GM23338 (cell line): ENCODE results near the gene NDST1. TPM values are rescaled to one million over a fixed set of nuclear protein-coding genes. Genes with fewer than 3 reads are reported as not detected.

Experiments used
- CREB1 ChIP-seq: fragments of 250-450 bp; sonication (Bioruptor Pico); IDR thresholded peaks from 2 replicates; pipeline ENCODE4 v1.5.0; 2020; ENCODE audit warnings: low read depth, mild to moderate bottlenecking, moderate library complexity
- CTCF ChIP-seq, 2 experiments: fragments of 200-600 bp in 1 of 2; sonication (generic) in 1 of 2; conservative IDR thresholded peaks; 2 replicates each; pipeline versions ENCODE4 v1.5.1 to v1.6.1; 2016 to 2017; ENCODE audit warnings: antibody characterized with exemption in 2 of 2, low read depth in 2 of 2, mild to moderate bottlenecking in 2 of 2, moderate library complexity in 1 of 2
- ETS1 ChIP-seq: IDR thresholded peaks from 2 replicates; pipeline ENCODE4 v1.6.1; 2016; ENCODE audit warnings: antibody characterized with exemption
- EZH2phosphoT487 ChIP-seq: fragments of 200-600 bp; sonication (generic); IDR thresholded peaks from one replicate; pipeline ENCODE4 v1.8.1; 2018; ENCODE audit warnings: antibody characterized with exemption; ENCODE audit not compliant: unreplicated experiment
- STAT1 ChIP-seq: IDR thresholded peaks from one replicate; pipeline ENCODE4 v1.6.1; 2016; ENCODE audit warnings: antibody characterized with exemption; ENCODE audit not compliant: unreplicated experiment
- ZNF114 ChIP-seq: fragments of 250-450 bp; sonication (Bioruptor Pico); IDR thresholded peaks from 2 replicates; pipeline ENCODE4 v1.5.0; 2020; ENCODE audit warnings: mild to moderate bottlenecking, moderate library complexity
- ZNF331 ChIP-seq: fragments of 250-450 bp; sonication (Bioruptor Pico); IDR thresholded peaks from 2 replicates; pipeline ENCODE4 v1.5.0; 2020; ENCODE audit warnings: low read depth, mild to moderate bottlenecking, moderate library complexity
- ZNF462 ChIP-seq: fragments of 250-450 bp; sonication (Bioruptor Pico); IDR thresholded peaks from 2 replicates; pipeline ENCODE4 v1.5.0; 2020; ENCODE audit warnings: mild to moderate bottlenecking, moderate library complexity
- polyA plus RNA-seq: library from polyadenylated mRNA; unstranded; fragments of >200 nt; fragmentation: Nextera tagmentation; extraction: Ambion mirVana; gene quantifications from 2 replicates; pipeline ENCODE4 v1.2.1, GENCODE V29; 2016
- total RNA-seq: library from RNA; depleted of rRNA; stranded (reverse); fragments of >200 nt; shearing (Covaris generic); gene quantifications from 2 replicates; pipeline ENCODE4 v1.2.3, GENCODE V29; 2014

The NDST1 gene
- total and polyA plus RNA-seq, 2 experiments from 2014 or later = 7.3 to 85.0 TPM

- TF ChIP-seq ZNF462 = no peak
- no peak for TF ChIP-seq CTCF (conservative IDR thresholded peaks at IDR 0.05; ENCODE audit: low read depth in 2 of 2)
- no peak for TF ChIP-seq ZNF114
- TF ChIP-seq EZH2phosphoT487 = no peak
- TF ChIP-seq ETS1 = no peak
- TF ChIP-seq ZNF331 (CRISPR knock-in tag) = no peak
- TF ChIP-seq STAT1 = no peak
- no peak for TF ChIP-seq CREB1 (CRISPR knock-in tag)
Measured at GRCh38 chr5:150604894-150605440, 97.0 kb downstream of the NDST1 start (continued).
